GM12872 (cell line): ENCODE results near the gene MIER2.

Experiments used
- CTCF ChIP-seq: IDR thresholded peaks from 3 replicates; pipeline ENCODE4 v1.5.1; 2011; ENCODE audit warnings: low read depth, mild to moderate bottlenecking, low read length, moderate library complexity; ENCODE audit not compliant: insufficient read depth

The MIER2 gene

GRCh38 chr19:308471-309205 lies 36.0 kb downstream of the MIER2 start:
- TF ChIP-seq CTCF: no peak

- TF ChIP-seq CTCF: no peak
Observed at GRCh38 chr19:307793-308420, 36.7 kb downstream of the MIER2 start.

GRCh38 chr19:307111-307531 lies 37.5 kb downstream of the MIER2 start:
- no peak for TF ChIP-seq CTCF

GRCh38 chr19:306151-306900 lies 38.3 kb downstream of the MIER2 start:
- no peak for TF ChIP-seq CTCF

GRCh38 chr19:305240-306150 lies 39.1 kb downstream of the MIER2 start:
- no peak for TF ChIP-seq CTCF

GRCh38 chr19:296476-297225 lies 47.9 kb downstream of the MIER2 start:
- TF ChIP-seq CTCF: no peak
